GM21526 (cell line): Measurements from ENCODE around the gene PLA2G4E.
A peak's percentile ranks its signal among the peaks of the same experiment; 100 is the strongest.

ENCODE experiments used
- ATAC-seq: cut with Tn5 transposase; IDR thresholded peaks from one replicate; pipeline ENCODE4 v1.9.1; 2021; ENCODE audit warnings: moderate library complexity; ENCODE audit not compliant: unreplicated experiment, low FRiP score

Gene PLA2G4E

DNA sequence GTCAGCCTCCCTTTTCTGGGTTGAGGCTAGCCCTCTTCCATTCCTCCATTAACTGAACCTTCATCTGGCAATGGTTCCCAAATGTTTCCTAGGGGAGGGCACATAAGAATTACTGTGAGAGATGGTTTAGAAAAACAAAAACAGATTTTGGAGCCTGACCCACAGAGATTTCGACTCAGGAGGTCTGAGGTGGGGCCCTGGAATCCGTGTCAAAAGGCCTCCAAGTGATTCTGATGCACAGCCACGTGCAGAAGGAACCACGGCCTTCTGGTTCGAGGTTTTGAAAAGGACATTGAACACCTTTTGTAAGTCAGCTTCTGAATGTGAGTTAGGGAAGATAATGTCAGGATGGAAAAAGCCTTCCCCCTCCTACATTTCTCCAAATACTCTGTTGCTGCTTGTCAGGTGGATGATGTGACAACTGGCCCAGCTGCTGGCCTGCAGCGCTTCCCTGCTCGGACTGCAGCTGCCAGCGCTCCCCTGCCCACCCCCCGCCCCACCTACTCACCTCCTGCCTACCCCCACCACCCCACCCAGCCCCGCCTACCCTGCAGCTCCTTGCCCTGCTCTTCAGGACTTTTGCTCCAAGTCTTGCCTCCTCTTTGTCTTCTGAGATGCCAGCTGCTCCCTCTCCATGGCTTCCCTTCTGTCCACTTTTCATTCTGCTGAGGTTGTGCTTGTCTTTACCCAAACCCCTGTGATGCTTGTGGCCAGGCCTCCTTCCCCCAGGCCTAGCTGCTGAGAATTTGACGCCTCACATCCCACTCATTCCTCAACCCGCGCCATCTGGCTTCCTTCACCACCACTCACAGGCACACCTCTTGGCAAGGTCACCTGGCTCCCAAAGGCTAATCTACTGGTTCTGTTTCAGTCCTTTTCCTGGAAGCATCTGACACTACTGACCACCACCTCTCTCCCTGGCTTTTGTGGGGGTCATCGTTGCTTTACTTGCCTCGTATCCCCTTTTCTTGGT is 55.1 kb downstream of the PLA2G4E start:
- no peak for ATAC-seq

DNA sequence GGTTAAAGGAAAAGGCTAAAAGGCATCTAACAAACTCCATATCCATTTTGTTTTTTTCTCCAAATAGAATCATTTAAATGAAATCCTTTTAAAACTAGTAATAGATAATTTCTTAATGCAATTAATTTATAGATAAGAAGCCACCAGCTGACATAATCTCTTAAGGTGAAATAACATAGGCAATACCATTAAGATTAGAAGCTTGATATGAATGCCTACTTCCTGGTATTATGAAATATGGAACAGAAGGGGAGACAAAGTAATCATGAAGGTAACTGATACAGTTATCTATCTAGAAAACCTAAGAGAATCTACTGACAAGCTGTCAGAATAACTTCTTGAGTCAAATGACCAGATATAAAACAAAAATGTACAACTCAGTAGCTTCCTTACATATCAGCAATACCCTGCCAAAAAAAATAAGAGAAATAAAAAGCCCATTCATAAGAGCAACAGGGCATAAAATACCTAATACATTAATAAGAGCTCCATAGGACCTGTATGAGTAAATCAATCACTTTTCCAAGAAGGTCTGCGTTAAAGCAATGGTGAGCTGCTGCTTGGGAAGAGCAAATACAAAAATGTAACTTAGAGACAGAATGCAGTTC is 59.1 kb downstream of the PLA2G4E start:
- ATAC-seq: no peak

DNA sequence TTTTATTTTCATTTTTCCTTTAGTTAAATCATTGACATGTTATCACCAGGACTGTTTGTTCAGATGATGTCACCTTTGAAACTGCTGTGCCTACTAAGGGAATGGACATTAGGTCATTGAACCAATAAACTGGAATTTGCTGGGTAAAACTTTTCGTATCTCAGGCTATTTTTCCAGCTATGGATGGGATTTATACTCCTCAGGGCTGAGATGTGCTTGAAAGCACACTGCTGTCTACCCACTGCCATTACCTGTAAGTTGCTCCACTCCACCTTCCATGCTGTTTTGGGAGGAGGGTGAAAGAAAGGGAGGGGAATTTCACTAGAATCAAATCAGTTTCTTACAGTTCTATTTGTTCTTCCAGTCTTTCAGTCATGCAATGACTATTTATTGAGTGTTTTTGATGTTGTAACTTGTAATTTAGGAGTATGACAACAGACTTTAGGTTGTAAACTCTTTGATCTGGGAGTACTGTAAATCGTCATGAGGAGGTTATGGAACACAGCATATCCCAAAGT is 59.8 kb downstream of the PLA2G4E start:
- ATAC-seq: no peak

DNA sequence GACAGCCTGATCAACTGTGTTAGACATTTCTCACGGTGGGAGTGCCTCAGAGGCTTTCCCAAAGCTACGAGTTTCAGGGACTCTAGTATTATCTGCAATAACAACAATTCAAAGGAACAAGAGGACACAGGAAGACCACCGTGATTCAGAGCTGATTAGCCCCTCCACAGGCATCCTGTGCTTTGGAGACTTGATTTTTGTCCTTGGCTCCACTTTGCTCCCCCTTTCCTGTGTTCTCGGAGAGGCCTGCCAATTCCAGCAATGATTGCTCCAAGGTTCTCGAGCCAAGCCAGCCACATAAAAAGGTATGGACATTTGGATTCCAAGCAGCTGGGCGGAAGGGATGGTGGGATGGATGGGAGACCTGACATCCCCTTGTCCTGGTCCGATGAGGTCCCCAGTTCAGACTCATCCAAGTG is 62.8 kb downstream of the PLA2G4E start:
- ATAC-seq: no peak

DNA sequence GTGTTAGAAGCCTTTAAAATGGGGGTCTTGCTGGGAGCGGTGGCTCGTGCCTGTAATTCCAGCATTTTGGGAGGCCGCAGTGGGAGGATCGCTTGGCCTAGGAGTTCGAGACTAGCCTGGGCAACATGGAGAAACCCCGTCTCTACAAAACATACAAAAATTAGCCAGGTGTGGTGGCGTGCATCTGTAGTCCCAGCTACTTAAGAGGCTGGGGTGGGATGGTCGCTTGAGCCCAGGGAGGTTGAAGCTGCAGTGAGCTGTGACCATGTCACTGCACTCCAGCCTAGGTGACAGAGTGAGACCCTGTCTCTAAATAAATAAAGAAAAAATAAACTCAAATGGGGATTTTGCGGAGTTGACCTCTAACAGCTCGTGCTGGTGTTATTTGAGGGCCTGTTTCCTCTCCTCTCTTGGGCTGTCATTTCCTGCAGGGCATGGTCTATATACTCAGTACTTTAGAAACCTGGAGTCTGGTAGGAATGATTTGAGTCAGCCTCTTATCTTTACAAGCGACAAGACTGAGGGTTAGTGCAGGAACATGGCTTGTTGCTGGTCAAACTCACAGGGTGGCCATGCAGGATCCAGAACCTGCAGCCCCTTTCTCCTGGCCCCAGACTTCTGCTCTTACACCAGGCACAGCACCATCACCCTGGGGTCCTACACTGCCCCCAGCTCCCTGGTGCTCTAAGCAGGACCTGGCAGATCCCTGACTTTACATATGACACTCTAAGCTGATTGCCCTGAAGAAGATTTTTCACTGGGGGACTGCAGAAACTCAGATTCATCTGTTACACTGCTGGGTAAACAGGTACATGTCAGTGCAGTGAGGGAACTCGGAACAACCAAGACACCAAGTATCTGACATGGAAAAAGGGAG is 63.6 kb downstream of the PLA2G4E start:
- ATAC-seq: peak; percentile 59

DNA sequence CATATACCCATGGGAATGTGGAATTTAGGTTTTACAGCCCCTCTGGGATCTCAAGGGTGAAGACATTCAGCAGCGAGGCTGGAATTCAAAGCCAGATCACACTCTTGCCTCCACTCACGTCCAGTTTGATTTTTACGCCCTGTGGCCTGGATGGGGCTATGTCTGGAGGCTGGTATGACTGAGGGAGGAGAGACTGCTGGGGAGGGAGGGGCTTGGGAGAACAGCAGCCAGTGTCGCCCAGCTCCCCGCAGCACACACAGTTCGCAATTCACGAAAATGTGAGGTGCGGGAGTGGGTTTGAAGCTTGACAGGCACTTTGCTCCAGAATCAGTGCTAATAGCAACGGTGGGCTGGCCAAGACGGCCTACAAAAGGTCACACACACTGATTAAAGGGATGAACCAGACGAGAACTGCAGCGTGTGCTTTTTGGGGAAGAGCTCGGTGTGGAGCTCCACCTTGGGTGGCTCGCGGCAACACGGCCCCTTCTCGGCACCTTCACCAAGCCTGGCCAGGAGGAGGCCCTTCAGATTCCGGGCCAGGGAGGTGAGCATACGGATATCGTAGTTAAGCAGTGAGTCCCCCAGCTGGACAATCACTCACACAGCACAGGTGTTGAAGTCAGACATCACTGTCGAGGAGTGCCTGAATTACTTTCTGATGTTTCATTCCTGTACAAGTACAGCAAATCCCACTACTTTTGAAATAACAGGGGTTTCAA is 64.9 kb downstream of the PLA2G4E start:
- no peak for ATAC-seq

DNA sequence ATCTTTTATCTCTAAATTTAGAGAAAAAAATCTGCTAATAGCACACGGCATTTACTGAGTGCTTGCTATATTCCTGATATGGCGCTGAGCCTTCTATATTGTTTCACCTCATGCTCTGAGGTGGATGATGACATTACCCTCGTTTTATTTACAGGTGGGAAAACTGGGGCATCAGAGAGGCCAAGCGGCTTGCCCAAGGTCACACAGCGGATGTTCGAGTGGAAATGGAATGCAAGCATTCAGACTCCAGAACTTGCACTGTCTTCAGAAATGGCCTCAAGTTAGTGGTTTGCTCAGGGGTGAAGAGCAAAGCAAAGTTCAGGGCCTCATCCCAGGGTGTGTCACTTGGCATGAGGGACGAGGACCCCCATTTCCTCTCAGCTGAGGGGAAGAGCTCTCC is 65.7 kb downstream of the PLA2G4E start:
- no peak for ATAC-seq

DNA sequence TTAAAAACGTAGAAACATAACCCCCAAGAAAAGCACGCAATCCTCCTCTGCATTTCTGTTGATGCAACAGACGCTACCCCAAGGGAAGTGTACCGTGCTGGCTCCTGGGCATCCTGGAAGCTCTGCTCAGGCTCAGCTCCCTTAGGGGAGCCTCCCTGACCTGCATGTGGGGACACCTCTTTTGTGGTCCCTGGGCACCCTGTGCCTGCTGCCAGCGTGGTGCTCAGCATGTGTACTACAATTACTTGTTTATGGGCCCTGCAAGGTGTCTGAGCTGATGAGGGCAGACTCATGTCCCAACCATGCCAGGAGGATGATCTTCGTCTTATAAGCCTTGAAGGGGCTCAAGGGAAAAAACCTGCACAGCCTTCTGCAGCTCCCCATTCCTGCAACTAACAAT is 66.8 kb downstream of the PLA2G4E start:
- no peak for ATAC-seq

DNA sequence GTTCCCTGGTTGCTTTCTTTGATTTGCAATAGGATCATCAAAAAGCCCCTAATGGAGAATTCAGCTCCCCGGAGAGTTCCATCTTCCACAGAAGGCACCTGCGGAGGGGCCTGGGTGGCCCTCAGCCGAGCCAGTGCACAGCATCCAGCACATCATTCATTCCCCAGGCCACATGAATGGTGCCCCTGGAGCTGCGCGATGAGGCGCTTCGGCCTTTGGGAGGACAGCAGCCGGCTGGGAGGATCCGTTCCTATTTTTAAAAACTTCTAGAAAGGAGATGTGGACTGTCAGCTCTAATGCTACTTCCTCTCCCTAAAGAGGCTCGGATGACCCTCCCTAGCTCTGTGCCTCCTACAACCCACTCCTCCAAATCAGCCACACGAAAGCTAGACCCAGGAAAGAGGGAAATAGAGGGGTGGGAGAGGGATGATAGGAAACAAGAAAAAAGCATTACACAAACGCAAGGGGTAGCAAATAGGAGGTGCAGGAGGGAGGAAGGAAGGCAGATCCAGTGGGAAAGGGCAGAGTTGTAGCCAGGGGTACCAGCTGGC is 68.8 kb downstream of the PLA2G4E start:
- no peak for ATAC-seq

DNA sequence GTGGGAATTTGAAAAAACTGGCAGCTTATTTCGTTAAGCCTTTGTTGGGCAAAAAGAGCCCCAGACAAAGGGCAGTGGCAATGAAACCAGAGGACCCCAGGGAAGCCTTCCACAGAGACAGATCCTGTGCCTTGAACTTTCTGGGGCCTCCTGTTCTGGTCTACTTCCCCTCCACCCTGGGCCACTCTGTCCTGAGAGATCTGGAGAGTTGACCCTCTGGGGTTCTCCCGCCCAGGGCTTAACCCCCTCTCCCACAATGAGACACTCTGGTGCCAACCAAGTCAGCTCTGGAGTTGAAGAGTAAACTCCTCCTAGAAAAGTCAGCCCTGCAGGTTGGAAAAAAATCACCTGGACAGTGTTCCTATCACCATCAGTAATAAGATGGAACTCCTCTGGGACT is 69.3 kb downstream of the PLA2G4E start:
- ATAC-seq: no peak

DNA sequence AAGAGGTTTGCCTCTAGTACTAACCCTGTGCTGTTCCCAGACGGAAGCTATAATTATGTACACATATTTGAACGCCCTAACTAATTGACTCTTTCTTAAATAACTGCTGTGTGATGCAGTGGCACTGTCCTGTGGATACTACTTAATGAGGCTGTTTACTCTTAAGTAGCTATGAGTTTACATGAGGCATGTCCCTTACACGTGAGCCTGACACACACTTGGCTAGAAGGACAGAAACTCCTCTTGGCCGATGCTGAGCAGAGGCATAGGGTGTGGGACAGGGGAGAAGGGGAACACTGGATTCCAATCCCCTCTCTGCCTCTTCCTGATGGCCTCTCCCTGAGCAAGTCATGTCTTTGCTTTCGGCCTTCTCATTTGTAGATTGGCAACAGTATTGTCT is 70.4 kb downstream of the PLA2G4E start:
- no peak for ATAC-seq

DNA sequence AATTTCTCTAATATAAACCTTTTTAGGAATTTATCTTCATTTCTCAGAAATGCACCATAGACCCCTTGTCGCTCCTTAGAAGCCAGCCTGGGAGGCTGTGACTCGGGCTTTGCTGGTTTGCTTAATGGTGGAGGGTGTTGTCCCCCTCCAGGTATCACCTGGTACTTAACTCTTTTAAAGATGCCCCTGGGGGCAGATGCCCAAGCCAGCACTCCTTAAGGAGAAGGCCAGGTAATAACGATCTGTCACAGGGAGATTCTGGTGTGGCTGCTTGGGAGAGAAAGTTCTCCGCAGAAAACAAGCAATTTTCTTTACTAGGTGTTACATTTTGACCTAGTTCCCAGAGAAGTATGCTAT is 70.7 kb downstream of the PLA2G4E start:
- ATAC-seq: no peak

DNA sequence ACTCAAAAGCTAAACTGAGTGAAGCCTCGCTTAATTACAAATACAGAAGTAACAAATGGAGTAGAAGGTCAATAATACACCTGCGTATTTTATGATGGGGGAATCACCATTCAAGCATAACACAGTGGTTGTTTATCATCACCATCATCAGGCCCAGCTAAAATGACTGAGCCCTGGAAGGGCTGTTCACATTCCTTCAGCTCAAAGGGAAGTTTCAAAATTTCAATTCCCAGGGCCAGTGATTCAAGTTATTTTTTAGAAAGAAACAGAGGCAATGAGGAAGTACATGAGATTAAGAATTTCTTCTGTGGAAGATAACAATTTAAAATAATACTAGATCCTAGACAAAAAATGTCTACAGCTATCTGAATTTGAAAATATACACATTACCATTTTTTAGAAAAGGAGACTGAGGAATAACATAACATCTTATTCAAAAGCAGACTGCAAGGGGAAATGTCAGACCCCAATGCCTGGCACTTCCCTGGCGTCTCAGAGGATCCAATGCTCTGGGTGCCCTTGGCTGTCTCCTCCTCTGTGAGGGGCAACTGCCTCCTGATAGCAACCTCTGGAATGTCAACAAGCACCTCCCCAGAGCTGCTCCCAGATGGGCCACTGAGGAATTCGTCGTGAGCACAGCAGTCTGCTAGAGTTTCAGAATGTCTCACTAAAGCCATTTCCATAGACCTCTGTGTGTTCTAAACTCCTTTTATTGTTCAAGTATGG is 71.3 kb downstream of the PLA2G4E start:
- no peak for ATAC-seq

DNA sequence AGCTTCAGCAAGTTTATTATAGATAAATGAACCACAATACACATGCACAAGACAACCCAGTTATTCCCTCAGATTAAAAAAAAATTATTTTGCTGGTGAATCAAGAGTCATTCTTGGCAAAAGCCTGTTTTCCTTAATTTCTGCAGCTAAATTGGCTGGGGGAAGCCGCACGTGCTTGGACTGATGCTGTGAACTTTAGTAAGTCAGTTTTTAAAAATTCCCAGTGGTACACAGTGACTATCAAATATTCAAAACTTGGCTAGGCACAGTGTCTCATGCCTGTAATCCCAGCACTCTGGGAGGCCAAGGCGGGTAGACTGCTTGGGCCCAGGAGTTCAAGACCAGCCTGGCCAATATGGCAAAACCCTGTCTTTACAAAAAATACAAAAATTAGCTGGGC is 72.4 kb downstream of the PLA2G4E start:
- ATAC-seq: no peak

DNA sequence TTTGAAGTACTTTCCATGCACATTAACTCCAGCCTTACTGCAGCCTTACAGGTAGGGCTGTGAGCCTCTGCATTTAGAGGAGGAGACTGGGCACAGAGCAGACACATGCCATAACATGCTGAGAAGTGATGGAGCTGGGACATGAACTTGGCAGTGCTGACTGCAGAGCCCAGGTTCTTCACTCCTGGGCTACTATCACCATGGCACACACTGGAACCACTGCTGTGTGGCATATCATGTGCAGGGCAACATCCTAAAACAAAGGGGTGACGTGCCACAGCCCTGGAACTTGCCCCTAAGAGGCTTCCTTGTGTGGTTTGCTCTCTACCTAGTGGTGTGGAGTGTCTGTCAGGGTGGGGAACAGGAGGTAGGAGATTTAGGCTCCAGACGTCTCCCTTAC is 73.9 kb downstream of the PLA2G4E start:
- no peak for ATAC-seq

DNA sequence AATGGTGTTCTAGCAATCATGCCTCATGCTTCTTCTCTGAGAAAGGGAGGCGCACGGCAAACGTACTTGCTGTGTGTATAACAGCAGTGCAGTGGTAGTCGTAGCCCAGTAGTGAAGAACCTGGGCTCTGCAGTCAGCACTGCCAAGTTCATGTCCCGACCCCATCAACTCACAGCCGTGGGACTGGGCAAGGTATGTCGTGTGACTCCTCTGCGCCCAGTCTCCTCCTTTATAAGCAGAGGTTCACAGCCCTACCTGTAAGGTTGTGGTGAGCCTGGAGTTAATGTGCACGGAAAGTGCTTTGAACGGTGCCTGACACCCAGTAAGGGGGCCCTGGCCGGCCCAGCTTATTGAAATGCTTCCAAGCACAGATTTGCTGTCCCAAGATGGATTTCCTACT is 75.1 kb downstream of the PLA2G4E start:
- no peak for ATAC-seq

DNA sequence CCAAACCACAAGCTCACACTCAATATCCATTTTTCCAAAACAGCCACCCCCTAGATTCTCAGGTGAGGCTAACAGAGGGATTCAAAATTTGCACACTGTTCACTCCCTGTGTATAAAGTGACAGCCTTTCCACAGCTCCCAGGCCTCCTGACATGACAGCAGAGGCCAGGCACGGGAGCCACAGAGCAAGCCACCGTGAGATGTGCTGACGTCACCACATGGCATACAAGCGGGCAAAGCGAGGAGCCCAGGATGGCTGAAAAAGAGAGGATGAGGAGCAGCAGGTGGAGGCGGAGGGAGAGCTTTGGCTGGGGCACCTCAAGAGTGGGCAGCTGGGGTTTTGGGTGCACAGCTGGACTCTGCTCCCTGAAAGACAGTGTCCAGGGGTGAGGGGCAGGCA is 75.6 kb downstream of the PLA2G4E start:
- ATAC-seq: no peak

DNA sequence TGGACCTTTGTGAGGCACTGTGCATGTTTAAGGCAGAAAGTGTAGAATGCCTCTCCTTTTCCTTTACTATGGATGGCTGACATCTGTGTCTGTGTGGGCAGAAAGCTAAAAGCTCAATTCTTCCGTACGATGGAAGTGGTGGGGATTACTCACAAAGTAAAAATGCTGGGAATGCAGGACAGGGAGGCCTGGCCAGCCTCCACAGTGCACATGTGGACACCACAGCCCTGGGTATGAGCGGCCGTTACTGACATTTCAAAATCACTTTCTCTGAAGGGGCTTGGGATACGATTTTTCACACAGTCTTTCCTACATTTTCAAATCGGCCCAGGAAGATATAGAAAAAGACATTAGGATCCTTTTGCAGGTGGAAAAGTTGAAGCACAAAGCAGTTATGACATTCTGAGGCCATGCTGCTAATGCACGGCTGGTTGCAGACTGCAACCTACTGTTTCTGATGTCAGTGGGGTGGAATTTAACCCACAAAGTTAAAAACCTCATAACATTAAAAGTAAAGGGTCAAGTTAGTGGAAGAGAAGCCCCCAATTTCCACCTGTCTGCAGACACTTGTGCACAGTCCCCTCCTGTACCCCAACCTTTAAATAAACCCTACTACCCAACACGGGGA is 76.4 kb downstream of the PLA2G4E start:
- no peak for ATAC-seq
